Measurements from ENCODE around the gene TMPRSS3.

The TMPRSS3 gene

DNA sequence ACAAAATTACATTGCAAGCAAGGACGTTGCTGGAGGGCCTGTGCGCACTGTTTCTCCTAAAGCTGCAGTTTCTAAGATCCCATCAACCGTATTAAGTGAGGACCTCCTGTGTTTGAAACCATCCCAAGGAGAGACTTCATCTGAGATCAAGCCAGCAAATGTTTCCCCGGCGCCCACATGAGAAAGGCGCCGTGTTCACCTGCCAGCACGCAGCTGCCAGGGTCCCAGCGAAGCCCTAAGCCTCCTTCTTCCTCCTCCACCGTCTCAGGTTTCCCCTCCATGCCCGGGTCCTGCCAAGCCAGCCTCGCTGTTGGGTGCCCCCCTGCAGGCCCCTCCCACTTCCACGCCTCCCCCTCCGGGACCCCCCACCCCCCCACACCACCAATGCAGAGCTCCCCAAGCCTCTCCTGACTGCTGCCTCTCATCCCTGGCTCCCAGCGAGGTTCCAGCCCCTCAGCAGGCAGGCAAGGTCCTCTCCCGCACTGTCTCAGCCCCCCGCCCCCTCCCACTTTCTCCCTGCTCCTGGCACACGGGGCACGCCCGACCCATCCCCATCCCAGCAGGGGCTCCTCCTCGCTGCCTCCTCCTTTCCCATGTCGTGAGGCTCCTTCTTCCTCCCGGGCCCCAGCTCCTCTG lies 20.9 kb downstream of the TMPRSS3 start:
- no peak for DNase-seq (ENCODE audit: low read depth)
- TF ChIP-seq CTCF (conservative IDR thresholded peaks at IDR 0.05; ENCODE audit: low read depth, low read length) = no peak
- H3K4me3 ChIP-seq (ENCODE audit: low read depth, low read length) = no peak overlapping the region

DNA sequence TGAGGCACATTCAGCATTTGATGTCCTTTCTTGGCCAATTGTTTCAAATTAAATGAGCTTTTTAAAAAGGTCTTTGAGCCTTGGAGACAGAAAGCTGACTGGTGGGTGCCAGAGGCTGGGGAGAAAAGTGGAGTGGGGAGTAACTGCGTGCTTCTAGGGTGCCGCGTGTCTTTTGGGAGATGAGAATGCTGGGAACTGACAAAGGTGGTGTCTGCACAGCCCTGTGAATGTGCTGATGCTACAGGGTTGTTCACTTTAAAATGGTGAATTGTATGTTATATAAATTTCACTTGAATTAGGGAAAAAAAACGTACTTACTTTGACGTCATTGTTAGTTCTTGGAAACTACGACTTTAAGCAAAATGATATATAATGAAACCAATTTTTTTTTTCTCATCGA lies 21.4 kb downstream of the TMPRSS3 start:
- H3K4me3 ChIP-seq (ENCODE audit: low read depth, low read length) = no peak overlapping the region
- no peak for DNase-seq (ENCODE audit: low read depth)
- no peak for TF ChIP-seq CTCF (conservative IDR thresholded peaks at IDR 0.05; ENCODE audit: low read depth, low read length)

DNA sequence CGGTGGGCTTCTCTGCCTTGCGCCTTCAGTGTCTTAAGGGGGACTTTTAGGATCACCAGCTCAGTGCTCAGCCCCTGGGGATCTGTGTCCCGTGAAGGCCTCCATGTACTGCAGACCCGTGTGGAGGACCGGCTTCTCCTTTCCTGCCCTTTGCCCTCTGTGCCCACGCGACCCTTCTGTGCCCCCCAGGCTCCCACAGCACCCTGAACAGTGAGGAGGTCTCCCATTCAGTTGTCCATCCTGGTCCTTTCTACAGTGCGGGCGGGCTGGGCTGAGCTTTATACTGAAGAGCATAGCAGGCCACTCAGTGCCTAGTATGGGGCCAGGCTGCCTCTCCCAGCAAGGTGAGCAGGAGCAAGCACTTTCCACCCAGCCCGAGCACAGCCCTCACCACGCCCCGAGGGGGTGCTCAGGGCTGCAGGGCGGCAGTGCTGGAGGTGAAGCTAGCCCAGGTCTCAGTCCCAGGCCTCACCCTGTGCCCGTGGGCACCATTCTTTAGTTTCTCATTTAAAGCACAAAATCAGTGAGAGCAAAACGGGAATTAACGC lies 21.9 kb downstream of the TMPRSS3 start:
- no peak for TF ChIP-seq CTCF (conservative IDR thresholded peaks at IDR 0.05; ENCODE audit: low read depth, low read length)
- H3K4me3 ChIP-seq (ENCODE audit: low read depth, low read length) = no peak overlapping the region
- DNase-seq (ENCODE audit: low read depth) = no peak

DNA sequence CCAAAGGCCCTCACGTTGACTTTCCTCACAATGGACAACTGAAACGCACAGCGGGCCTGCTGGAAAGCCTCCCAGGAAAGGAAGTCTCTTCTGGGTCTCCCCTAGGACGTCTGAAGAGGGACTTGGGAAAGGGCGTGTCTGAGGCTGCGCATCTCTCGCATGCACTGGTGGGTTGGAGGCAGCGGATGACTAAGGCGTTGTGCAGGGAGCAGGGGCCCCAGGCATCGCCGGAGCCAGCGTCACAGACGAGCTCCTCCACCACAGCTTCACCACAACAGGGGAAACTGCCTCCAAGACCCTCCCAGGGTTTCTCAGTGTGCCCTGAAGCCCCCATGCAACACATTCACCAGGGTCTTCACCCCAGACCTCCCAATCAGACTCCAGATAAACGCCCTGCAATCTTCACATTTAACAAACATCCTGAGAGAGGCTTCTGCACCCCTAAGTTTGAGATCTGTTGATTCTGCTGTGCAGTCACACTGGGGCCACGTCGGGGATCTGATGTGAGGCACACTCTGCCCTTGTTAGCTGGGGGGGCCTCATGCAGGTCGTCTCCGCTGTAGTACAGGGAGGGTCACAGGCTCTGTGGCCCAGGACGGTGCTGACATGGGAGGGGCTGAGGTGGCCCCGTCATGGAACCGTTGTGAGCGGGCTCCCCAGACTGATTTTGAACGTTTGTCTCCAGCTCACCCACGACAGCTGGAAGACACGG lies 22.5 kb downstream of the TMPRSS3 start:
- DNase-seq (ENCODE audit: low read depth) = no peak
- H3K4me3 ChIP-seq (ENCODE audit: low read depth, low read length) = no peak overlapping the region
- TF ChIP-seq CTCF (conservative IDR thresholded peaks at IDR 0.05; ENCODE audit: low read depth, low read length) = no peak

DNA sequence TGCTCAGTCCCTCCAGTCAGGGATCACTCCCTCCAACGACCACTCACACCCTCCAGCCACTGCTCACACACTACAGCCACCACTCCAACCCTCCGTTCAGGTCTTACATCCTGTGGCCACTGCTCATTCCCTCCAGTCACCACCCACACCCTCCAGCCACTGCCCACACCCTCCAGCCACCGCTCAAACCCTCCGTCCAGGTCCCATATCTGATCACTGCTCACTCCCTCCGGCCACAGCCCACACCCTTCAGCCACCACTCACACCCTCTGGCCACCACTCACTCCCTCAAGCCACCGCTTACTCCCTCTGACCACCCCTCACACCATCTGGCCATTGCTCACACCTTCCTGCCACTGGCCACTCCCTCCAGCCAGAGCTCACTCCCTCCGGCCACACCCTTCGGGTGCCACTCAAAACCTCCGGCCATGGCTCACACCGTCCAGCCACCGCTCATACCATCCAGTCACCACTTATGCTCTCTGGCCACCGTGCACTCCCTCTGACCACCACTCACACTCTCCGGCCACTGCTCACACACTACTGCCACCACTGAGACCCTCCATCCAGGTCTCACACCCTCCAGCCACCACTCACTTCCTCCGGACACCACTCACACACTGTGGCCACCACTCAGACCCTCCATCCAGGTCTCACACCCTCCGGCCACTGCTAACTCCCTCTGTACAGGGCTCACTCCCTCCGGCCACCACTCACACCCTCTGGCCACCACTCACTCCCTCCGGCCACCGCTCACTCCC lies 24.8 kb downstream of the TMPRSS3 start:
- no peak for DNase-seq (ENCODE audit: low read depth)
- TF ChIP-seq CTCF (conservative IDR thresholded peaks at IDR 0.05; ENCODE audit: low read depth, low read length) = no peak

GRCh38 chr21:42369821-42370220 lies 26.0 kb downstream of the TMPRSS3 start:
- H3K4me3 ChIP-seq (ENCODE audit: low read depth, low read length) = no peak overlapping the region
- DNase-seq (ENCODE audit: low read depth) = no peak
- TF ChIP-seq CTCF (conservative IDR thresholded peaks at IDR 0.05; ENCODE audit: low read depth, low read length) = no peak

More for the DNA sequence above, 24.8 kb downstream of the TMPRSS3 start:
- H3K4me3 ChIP-seq (ENCODE audit: low read depth, low read length) = no peak overlapping the region
